ENCODE results near the gene CFAP119. TPM values are rescaled to one million over a fixed set of nuclear protein-coding genes. Genes with fewer than 3 reads are reported as not detected.

Gene CFAP119
- total RNA-seq, 1 experiment from 2014 or later = 9.6 TPM

DNA sequence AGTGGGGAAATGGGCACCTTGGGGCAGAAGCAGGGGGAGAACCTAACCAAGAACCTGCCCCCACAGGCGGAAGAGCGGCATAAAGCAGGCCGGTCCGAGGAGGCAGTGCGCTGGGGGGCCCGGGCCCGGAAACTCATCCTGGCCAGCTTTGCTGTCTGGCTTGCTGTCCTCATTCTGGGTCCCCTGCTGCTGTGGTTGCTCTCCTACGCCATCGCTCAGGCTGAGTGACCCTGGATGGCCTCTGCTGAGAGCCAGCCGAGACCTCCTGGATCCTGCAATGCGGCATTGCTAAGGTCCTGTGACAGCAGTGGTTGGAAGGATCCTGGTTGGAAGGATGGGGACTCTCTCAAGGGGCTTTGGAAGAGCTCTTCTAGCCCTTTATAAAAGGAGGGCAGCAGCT is 18.1 kb downstream of the CFAP119 start:
- Histone ChIP-seq H3F3A (ENCODE audit: low read length, unreplicated experiment) (peaks cover 15% of the 10 kb centered on the region), H3K9me2 (replicated peaks; ENCODE audit: low read length) (no peaks in the 10 kb centered on the region), H3K9ac (ENCODE audit: low read length) (no peak overlapping the region), H3K4me3 (ENCODE audit: low read length) (no peak overlapping the region), H3K27me3 (ENCODE audit: low read length) (no peaks in the 10 kb centered on the region), H2AFZ (ENCODE audit: low read length) (no peak overlapping the region), H3K4me2 (ENCODE audit: low read length) (no peak overlapping the region), H3K9me3 (ENCODE audit: low read length) (no peaks in the 10 kb centered on the region), H3K36me3 (ENCODE audit: low read depth, low read length) (peaks cover 10% of the 10 kb centered on the region), H4K20me1 (ENCODE audit: low read length) (no peaks in the 10 kb centered on the region), H3K79me2 (ENCODE audit: low read length) (peaks cover 20% of the 10 kb centered on the region), H3K27ac (ENCODE audit: low read length) (no peak overlapping the region), H3K4me1 (ENCODE audit: insufficient read depth, low read length) (peaks cover 51% of the 10 kb centered on the region)
- ATAC-seq (no peak), DNase-seq (no peak)
- no peak for TF ChIP-seq EZH2 (IDR thresholded peaks at IDR 0.05; ENCODE audit: low read length, unreplicated experiment)
- ChIA-PET CTCF (no interaction called here), POLR2A (ENCODE audit: unreplicated experiment) (no interaction called here)
- intact Hi-C loops (cut with micrococcal nuclease) = no loop called here
- BruUV-seq (replicated peaks) = no TSS peak

- peaks cover 36% of the 10 kb centered on the region for H3K4me1 ChIP-seq (ENCODE audit: insufficient read depth, low read length)
- peak overlapping the region; percentile 97 for H3K4me2 ChIP-seq (ENCODE audit: low read length)
- ATAC-seq = peak; percentile 84
- intact Hi-C loops (cut with micrococcal nuclease) = loop anchor here (2.0 kb wide), 2 partner anchors 21 to 73 kb away; partner anchors contain the start of genes CFAP119 and RNF40
- peak overlapping the region; percentile 99 for H3K27ac ChIP-seq (ENCODE audit: low read length)
- H3F3A ChIP-seq (ENCODE audit: low read length, unreplicated experiment) = peaks cover 7% of the 10 kb centered on the region
- peaks cover 18% of the 10 kb centered on the region for H3K79me2 ChIP-seq (ENCODE audit: low read length)
- no peak overlapping the region for H2AFZ ChIP-seq (ENCODE audit: low read length)
- ChIA-PET POLR2A (ENCODE audit: unreplicated experiment) (interaction anchor here (0.7 kb wide), 1 partner anchor 135 kb away, joined by 4 read pairs; no protein-coding TSS in a partner anchor), CTCF (interaction anchor here (0.6 kb wide), 1 partner anchor 103 kb away, joined by 3 read pairs; no protein-coding TSS in a partner anchor)
- peak overlapping the region; percentile 68 for H3K4me3 ChIP-seq (ENCODE audit: low read length)
- no peaks in the 10 kb centered on the region for H3K27me3 ChIP-seq (ENCODE audit: low read length)
- no peaks in the 10 kb centered on the region for H3K9me2 ChIP-seq (replicated peaks; ENCODE audit: low read length)
- no peaks in the 10 kb centered on the region for H4K20me1 ChIP-seq (ENCODE audit: low read length)
- peak; percentile 95 for DNase-seq
- peaks cover 20% of the 10 kb centered on the region for H3K36me3 ChIP-seq (ENCODE audit: low read depth, low read length)
- no peaks in the 10 kb centered on the region for H3K9me3 ChIP-seq (ENCODE audit: low read length)
- TF ChIP-seq CTCF (conservative IDR thresholded peaks at IDR 0.05; ENCODE audit: low read depth, low read length) (no peak), EZH2 (IDR thresholded peaks at IDR 0.05; ENCODE audit: low read length, unreplicated experiment) (no peak), EZH2phosphoT487 (IDR thresholded peaks at IDR 0.05; ENCODE audit: borderline replicate concordance, low read length) (no peak)
- peak overlapping the region; percentile 89 for H3K9ac ChIP-seq (ENCODE audit: low read length)
- BruUV-seq (replicated peaks) = no TSS peak
These were observed 20.4 kb downstream of the CFAP119 start for GRCh38 chr16:30741461-30741914.

GRCh38 chr16:30740364-30741251 is 21.3 kb downstream of the CFAP119 start:
- ChIA-PET POLR2A (ENCODE audit: unreplicated experiment) (interaction anchor here (0.8 kb wide), 1 partner anchor 82 kb away, joined by 3 read pairs; no protein-coding TSS in a partner anchor), CTCF (interaction anchor here (0.6 kb wide), 1 partner anchor 104 kb away, joined by 3 read pairs; no protein-coding TSS in a partner anchor)
- Histone ChIP-seq H3K4me2 (ENCODE audit: low read length) (peak overlapping the region; percentile 97), H3K9me2 (replicated peaks; ENCODE audit: low read length) (no peaks in the 10 kb centered on the region), H4K20me1 (ENCODE audit: low read length) (no peaks in the 10 kb centered on the region), H2AFZ (ENCODE audit: low read length) (no peak overlapping the region), H3K4me3 (ENCODE audit: low read length) (peak overlapping the region; percentile 68), H3K36me3 (ENCODE audit: low read depth, low read length) (peaks cover 27% of the 10 kb centered on the region), H3K79me2 (ENCODE audit: low read length) (peaks cover 18% of the 10 kb centered on the region), H3K9me3 (ENCODE audit: low read length) (no peaks in the 10 kb centered on the region), H3K9ac (ENCODE audit: low read length) (peak overlapping the region; percentile 89), H3K27ac (ENCODE audit: low read length) (peak overlapping the region; percentile 99), H3K27me3 (ENCODE audit: low read length) (no peaks in the 10 kb centered on the region), H3F3A (ENCODE audit: low read length, unreplicated experiment) (peaks cover 7% of the 10 kb centered on the region), H3K4me1 (ENCODE audit: insufficient read depth, low read length) (peaks cover 36% of the 10 kb centered on the region)
- intact Hi-C loops (cut with micrococcal nuclease) = loop anchor here (1.0 to 2.0 kb wide), 3 partner anchors 22 to 74 kb away; partner anchors contain the start of genes CFAP119 and RNF40
- TF ChIP-seq EZH2phosphoT487 (IDR thresholded peaks at IDR 0.05; ENCODE audit: borderline replicate concordance, low read length) (no peak), EZH2 (IDR thresholded peaks at IDR 0.05; ENCODE audit: low read length, unreplicated experiment) (no peak), CTCF (conservative IDR thresholded peaks at IDR 0.05; ENCODE audit: low read depth, low read length) (no peak)
- ATAC-seq (peak; percentile 79), DNase-seq (peak; percentile 95)
- BruUV-seq (replicated peaks) = TSS peak; percentile 91
